Measurements from ENCODE around the gene TRPM5.

The TRPM5 gene

DNA sequence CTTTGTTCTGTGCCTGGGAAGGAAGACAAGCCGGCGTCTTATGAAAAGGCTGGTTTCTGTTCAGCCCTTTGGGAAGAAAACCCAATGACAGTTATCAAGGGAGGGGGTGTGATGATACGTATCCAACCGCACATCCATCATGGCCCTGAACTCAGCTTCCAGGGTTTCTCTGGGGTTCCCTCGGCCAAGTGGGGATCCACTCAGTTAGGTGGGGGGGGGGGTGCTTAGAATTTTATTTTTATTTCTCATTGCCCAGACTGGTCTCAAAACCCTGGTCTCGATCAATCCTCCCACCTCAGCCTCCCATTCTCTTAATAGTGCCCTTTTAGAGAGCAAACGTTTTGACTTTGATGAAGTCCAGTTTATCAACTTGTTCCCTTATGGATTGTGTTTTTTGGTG is 26.2 kb upstream of the TRPM5 start:
- DNase-seq, result no peak

DNA sequence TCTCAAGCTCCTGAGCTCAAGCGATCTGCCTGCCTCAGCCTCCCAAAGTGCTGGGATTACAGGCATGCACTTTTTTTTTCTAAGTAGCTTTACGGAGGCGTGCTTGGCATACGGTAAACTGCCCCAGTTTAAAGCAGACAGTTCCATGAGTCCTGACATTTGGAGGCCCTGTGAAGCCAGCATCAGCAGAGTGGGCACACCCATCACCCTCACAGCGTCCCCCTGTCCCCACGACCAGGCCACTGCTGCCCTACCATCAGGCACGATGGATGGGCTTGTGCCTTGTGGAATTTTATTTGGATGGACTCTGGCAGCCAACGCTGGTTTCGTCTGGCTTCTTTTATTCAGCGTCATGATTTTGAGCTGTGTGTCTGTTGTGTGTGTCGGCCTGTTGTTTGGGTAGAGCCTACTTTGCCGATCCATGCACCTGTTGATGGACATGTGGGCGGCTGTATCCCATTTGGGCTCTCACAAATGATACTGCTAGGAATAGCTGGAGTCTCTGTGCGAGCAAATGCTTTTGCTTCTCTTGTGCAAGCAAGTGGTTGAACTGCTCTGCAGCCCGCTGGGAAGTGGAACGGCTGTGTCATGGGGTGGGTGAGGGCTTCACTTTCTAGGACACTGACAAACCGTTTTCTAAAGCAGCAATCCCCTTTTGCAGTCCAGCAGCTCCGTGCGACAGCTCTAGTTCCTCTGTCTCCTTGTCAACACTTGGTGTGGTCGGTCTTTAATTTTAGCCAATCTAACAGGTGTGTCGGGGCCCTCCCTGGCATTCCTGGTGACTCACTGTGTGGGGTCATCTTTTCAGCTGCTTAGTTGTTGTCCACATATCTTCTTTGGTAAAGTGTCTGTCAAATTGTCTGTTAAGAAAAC is 24.3 kb upstream of the TRPM5 start:
- DNase-seq, result no peak

DNA sequence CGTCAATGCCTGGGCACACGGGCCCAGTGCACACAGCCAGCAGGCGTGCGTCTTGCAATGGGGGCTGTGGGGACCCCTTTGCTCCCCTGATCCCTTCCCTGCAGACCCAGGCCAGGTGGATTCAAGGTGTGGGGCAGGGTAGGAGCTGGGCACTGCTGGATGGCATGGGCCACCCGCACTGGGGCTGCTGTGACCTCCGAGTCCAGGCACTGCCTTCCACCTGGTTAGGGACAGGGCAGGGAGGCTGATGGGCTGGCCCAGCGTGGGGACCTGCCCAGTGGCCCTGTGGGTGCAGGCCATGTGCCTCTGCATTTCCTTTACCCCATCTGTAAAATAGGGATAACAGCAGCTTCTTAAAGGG is 23.4 kb upstream of the TRPM5 start:
- DNase-seq, result no peak

DNA sequence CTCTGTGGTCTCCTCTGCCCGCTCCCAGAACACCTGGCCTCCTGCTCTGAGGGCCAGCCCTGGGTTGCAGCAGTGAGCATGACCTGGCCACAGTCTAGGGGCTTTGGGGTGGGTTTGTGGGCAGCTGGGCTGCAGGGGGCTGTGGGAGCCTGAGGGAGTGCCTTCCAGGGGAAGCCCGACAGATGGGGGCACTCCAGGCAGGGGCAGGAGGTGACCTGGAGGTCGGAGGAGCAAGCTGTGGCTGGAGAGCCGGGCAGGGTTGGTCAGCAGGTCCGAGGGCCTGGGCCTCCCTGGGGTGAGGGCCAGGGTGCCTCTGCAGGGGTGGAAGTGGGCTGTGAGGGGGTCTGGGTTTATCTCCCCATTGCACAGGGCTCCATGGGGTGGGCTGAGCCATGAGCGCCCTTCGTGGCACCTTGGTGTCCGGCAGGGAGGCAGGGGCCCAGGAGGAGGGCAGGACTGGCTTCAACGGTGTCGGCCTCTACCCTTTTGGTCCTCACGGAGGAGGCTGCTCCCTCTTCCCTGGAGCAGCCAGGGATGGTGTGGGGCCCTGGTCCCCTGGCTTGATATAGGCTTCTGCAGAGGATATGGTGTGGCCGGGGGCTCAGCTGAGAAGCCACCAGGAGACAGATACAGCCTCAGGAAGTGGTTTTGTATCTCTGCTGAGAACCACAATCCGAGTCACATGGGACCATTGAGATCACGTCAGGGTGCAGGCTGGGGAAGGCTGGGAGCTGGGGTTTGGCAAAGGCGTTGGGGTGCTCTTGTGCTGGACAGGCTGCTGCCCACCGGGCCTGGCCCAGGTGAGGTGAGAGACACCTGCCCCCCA is 22.8 kb upstream of the TRPM5 start:
- no peak for DNase-seq

DNA sequence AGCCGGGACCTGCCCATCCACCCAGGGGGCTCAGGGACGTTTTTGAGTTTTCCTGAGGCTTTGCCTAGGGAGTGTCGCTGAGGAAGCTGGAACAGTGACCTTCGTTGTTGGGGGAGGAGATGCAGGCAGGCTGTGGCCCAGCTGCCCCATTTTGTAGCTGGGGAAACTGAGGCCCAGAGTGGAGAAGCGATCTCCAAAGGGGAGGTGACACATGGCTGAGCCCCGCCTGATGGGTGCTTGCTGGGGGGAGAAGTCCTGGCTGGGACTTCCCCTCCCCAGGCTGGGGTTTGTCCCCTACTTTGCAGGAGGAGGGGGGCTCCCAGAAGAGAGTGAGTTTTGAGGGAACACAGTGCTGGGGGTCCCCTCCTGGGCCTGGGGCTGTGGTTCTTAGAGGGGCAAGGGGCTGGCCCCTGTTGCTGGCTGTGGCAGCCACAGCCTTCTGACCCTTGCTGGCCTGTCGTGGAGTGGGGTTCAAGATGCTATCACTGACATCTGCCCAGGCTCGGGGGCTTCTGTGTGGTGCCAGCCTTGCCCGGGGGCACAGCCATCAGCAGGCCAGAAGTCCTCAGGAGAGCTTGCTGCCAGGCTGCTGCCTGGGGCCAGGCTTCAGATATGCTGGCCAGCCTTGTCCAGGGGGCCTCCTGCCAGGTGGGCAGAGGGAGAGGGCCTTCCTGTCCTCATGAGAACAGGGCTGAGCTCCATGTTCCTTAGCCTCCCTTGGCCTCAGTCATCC is 21.9 kb upstream of the TRPM5 start:
- no peak for DNase-seq

DNA sequence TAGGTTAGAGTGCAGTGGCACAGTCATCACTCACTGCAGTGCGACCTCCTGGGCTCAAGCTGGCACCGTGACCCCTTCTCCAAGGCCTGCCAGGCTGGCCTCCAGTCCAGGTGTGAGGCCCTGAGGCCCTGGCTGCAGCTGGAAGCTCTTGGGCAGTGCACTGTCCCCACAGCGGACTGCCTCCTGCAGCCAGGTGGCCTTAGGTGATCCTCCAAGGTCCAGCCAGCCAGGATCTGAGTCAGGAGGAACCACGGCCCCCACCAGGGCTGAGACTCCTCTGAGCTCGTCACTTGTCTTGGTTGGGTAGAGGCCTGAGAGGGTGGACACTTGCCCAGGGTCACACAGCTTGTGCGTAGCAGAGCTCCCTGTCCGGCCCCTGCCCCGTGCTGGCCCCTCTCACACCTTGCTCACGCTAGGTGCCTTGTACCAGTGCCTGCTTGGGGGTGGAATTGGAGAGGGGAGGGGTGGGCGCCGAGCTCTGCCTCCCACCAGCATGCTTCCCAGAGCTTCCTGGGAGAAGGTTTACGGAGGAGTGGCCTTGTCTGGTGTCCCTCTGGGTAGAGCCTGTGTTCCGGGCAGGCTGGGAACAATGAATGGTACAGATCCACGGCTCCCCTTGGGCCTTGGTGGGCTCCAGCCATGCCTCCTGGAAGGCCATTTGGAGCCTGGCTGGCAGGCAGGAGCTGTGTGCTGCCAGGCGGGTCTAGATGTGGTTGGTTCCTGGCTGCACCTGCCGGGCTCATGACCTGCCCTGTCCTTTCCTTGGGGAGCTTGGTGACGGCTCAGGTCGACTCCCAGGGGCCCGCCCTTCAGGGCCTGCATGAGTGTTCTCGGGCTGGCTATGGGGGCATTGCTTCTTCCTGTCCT is 21.1 kb upstream of the TRPM5 start:
- no peak for DNase-seq

DNA sequence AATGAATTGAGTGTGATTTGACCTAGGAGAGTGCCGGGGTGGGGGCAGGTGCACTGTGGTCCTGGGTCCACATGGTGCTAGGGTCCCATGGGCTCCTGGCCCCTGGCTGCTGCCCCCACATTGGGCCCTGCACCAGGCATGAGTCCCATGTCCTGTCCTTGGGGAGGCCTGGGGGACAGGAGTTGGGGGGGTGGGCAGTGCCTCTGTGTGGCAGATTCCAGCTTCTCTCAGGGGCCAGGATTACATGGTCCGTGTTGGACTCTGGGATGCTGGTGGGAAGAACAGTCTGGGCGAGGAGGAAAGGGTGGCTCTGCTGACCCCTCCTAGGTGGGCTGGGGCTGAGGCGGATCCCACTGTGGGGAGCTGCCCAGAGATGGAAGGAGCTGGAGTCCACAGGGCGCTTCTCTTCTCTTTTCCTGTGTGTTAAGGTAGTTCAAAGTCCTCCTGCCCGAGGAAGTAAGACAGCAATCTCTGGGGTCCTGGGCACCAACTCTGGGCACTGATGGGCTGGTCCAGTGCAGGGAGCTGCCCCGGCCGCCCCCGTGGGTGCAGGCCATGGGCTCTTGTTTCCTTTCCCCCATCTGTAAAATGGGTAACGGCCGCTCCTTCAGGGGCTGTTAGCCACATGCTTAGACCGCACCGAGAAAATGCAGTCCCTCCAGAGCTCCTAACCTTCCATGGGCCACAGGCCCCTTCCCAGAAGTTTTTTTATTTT is 20.3 kb upstream of the TRPM5 start:
- DNase-seq, result no peak

DNA sequence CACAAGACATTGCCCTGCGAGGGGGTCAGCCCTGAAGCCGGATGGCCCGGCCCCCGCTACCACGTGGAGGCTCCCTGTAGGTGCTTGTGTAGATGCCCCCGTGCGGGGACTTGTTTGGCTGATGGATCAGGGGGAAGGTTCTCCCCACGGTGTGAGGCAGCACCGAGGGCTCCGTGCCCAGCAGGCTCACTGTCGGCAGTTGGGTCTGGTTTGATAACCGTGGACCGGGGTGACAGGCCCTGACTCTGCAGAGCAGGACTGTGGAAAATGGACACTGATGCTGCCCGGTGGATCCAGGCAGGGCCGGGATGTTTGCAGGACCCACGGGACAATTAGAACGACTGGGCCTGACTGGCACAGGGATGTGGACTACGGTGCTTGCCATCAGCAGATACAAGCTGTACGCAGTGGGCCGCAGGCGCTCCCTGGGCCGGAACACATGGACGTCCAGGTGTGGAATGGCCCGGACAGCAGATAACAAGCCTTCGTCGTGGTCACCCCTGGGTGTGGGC is 19.5 kb upstream of the TRPM5 start:
- no peak for DNase-seq

DNA sequence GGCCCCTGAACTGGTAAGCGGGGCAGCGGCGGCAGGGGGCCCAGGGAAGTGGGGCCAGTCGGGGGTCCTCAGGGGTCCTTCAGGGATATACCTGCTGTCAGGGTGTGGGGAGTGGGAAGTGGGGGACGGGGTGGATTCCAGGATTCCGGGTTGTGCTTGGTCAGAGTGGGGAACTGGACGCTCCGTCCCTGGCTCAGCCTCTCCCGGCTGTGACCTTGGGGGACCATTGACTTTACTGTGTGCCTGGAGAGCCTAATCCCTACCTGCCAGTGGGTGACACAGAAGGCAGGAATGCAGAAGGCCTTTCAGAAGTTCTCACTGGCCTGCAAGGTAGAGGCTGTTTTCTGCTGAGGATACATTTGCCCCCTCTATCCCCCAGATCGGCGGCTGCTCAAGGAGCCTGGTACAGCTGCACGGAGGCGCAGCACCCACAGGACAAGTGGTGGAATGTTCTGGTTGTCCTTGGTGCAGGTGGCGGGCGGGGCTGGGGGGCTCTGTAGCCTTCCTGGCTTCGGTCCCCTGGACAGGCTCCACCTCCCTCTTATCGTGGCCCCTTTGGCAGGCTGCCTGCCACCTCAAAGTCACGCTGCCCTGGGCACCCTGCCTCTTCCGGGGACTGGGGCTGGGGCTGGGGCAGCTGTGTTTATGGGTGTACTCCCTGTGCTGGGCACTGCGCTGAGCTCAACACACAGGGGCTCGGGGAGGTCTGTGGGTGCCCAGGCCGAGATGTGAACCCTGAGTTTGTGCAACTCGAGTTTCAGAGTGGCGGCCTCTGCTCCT is 18.9 kb upstream of the TRPM5 start:
- no peak for DNase-seq

DNA sequence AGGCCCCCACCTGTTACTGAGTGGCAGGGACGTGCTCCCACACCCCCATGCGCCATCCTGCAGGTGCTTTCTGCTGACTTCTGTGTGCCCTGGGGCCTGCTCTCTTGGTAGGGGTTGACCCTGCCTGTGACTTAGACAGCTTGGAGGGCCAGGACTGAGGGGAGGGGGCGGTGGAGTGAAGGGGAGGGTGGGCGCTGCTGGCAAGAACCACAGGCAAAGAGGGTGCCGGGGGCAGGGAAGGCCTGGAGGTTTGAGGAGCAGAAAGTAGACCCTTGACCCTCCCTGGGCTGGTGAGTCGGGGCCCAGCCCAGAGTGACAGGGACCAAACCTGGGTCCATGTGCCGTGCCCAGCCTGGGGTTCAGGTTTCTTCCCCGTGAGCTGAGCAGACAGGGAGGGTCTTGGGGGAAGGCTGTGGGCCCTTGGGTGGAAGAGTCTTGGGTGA is 18.2 kb upstream of the TRPM5 start:
- no peak for DNase-seq

DNA sequence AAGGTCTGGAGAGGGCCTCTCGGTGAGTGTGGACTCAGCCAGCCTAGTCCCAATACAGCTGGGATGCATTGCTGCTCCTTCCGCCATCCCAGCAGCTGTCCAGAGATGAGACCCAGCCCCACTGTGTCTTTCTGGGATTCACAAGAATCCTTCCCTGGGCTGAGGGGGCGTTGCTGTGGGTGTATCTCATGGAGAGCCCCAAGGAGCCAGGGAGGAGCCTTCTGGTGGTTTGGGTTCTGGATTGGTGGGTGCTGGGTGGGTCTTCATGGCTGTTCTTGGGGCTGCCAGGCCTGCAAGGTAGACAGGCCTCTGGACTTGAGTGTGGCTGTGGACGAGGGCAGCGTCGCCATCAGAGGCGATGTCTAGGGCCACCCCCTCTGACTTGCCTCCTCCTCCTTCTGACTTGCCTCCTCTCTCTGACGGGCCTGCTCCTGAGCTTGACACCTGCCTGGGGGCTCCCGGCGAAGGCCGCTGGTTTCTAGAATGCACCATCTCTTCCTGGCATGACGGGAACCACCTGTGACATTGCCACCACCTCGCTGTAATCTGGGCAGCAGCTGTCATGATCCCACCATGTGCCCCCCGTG is 17.7 kb upstream of the TRPM5 start:
- no peak for DNase-seq

DNA sequence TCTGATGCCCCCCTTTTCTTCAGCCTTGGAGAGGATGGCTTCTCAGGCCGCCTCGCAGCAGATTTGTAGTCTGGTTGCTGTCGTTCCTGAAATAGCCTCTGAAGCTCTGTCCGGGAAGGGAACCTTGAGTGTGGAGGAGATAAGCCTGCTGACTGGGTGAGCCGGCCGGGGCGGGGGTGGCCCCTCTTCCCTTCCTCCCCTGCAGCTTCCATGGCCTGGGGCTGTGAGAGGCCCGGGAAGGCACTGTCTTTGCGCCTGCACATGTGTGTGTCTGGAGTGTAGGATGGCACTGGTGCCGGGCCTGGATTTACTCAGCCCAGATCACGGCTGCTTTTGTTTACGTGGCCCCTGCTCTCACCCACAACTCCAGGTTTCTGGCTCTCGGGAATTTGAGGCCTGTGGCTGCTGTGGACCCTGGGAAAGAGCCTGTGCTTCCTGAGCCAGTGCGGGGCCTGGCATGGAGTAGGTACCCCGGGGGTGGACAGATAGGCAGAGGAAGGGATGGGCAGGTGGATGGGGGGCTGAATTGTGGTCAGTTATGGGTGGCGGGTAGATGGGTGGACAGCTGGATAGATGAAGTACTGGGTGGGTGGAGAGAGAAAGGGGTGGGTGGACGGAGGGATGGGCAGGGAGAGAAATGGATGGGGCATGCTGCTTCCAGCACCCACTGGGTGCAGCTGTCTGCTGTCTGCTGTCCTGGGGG is 17.1 kb upstream of the TRPM5 start:
- no peak for DNase-seq

DNA sequence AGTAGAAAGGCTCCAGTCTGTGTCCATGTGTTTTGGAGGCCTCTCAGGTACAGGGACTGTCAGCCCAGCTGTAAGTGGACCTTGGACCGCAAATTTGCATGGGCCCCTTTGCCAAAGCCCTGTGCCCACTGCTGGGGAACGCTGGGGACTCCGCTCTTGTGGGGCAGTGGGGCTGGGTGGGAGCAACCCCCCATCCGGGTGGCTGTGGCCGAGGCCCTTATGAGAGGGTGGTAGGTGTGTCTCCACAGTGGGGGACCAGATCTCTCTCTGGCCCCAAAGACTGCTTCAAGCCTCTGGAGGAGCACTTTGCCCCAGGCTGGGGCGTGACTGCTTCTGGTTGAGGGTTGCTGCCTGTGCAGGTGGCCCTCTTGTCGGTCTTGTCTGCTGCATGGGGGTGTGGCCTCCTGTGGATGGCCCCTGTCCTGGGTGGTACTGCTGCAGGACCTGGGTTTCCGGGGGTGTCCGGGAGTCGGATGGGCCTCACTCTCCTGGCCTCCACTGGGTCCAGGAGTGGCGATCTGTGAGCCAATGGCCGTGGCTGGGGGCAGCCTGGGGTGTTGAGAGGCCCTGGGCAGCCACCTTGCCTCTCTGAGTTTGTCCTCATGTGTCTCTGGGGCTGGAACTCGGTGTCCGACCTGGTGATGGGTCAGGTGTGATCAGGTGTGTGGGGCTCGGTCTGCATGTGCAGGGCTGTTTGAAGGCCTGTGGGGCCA is 16.4 kb upstream of the TRPM5 start:
- no peak for DNase-seq

DNA sequence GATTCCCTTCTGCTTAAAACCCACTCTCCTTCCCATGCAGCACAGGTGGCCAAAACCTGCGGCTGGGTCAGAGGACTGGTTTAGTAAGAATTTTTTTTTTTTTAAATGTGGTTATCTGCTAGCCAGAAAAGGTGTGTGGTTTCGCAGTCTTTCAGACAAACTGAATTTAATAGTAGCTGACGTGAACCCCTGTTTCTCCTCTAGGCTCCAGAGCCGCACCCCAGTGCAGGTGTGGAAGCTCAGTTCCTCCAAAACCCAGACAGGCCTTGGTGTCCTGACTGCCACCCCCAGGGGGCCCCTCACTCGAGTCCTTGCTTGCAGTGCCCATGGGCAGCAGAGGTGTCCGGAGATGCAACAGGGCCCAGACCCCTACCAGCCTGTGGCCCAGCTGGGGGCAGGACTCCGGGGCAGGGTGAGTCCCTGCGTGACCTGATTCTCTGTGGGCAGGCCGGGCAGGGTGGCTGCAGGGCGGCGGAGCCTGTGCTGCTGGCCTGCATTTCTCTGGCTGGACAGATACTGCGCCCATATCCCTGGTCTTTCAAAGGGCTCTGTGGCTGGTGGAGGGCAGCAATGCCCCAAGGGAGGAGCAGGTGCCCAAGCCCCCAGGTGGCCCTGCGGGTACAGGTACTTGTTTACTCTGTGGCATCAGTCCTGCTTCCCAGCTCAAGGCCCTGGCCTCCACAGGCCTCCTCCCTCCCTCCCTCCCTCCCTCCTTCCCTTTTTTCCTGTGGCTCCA is 15.7 kb upstream of the TRPM5 start:
- no peak for DNase-seq

DNA sequence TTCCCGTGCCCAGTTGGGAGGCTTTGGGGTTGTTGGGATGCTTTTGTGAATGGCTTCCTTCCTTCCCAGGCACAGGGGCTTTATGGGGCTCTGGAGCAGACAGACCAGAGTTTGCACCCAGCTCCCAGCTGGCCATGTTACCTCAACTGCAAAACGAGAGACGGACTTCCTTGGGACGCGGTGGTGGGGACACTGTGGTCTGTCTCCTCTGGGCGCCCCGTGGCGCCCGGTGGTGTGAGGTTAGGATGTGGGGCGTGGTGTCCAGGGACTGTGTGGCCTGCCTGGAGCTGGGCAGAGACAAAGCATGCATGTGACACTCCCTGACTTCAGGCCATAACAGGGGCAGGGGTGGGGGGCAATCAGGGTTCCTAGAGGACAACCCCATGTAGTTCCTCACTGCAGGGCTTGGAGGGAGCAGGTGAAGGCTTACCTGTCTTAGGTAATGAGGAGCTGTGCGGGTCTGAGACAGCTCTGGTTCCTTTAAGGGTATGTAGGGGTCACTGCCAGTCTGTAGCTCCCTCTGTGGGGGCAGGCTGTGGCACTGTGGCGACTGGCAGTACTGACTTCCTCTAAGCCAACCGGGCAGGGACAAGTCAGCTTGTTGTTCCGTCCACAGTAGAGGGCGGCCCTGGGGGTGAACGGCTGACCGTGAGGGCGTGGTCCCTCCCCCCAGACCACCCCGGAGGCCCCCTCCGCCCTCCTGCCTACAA is 14.9 kb upstream of the TRPM5 start:
- DNase-seq, result no peak

DNA sequence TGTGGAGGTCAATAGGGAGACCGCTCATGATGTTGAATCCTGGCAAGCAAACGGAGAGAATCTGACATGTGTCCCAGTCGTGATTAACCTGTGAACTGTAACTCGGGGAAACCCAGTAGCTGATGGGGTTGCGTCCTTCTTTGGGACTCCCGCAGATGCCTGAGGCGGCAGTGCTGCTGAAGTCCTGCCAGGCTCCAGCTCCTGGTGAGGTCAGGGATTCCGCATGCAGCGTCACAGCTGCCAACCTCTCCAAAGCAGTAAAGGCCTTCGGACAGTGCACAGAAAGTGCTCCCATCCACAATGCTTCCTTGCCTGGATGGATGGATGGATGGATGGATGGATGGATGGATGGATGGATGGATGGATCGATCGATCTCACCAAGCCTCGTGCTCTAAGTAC is 14.0 kb upstream of the TRPM5 start:
- DNase-seq, result no peak

DNA sequence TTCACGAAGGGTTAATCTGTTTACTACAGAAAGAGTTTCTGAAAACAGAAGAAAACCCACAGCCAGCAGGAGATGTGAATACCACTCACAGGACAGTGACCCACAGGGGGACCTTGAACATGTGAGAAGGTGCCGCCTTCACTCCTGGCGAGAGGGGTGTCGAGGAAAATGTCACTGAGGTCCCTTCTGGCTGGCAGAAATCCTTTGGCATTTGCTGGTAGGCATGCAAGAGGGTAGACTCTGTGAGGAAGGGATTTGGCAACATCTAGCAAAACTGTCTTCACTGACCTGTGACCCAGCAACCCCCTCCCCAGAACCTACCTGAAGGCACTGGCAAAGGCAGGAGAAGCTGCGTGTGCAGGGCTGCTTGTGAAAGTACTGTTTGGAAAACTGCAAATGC is 9.1 kb upstream of the TRPM5 start:
- DNase-seq, result no peak

All from stimulated activated CD4-positive, alpha-beta T cell treated with anti-CD3 and anti-CD28 coated beads, Interleukin-12 subunit alpha, Interleukin-12 subunit beta, amount 100 ng/mL, for 4 hours (primary cell).